ELR (cell line): ENCODE measurements around the gene B3GNT4.
"Not testable (repeated sequence)": the region's sequence is repeated elsewhere in the genome, so short reads cannot be mapped to it uniquely, and the experiment has no call there.

Experiments used
- DNase-seq: peaks from one replicate; pipeline ENCODE4 v3.0.0-alpha.2; 2015; ENCODE audit warnings: low read depth

Gene B3GNT4

GRCh38 chr12:122216445-122216844 lies 12.9 kb downstream of the B3GNT4 start:
- no peak for DNase-seq

DNA sequence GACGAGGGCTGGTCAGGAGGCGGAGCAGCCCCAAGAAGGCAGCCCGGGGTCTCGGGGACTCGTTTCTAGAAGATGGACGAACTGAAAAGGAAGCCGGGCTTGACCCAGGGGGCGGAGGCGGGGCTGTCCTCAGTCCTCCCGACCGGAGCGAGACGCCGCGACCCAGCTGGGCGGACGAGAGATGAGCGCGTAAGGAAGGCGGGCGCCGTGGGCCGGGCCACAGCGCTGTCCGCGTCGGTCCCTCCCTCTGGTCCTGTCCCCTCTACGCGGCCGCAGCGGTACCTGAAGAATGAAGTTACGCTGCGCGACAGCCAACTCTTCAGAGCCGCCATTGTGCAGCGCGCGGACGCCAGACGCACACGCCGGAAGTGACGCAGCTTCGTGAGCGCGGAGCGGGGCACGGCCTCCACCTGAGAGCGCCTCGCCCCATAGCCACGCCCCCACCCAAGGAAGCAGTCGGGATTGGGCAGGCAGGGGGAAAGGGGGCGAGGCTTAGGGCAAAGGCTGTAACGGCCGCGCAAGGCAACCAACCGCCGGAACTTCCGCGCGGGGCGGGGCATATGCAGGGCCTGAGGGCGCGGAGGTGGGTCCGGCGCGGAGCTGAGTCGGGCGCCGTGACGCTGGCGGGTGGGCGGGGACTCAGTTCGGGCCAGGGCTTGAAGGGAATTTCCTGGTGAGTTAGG lies 22.3 kb downstream of the B3GNT4 start, which contains the start of gene DIABLO:
DIABLO (minus strand) TSS at position 370 of the 683 bp plus-strand sequence; CDS start at position 332, 38 bp downstream.
- DNase-seq, result peak; percentile 99

- DNase-seq, result no peak
Measured at GRCh38 chr12:122226366-122227125, 23.0 kb downstream of the B3GNT4 start.

GRCh38 chr12:122227341-122227740 lies 23.8 kb downstream of the B3GNT4 start:
- no peak for DNase-seq

DNA sequence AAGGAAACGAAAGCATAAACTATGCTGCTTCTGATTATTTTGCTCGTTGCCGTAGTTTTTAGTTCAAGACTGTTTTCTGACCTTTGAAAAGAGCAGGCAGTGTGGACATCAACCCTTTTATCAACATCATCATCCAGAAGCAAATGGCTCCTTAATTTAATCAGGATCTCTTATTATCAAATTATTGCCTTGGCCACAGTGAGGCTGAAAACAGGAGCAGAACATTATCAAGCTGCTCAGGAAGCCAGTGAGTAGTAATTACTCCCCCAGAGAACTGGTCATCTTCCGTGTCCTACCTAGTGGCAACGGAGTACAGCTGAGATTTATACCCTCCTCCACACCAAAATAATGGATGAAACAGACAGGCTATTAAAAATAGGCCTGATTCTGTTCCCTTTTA lies 24.6 kb downstream of the B3GNT4 start:
- DNase-seq, result no peak

DNA sequence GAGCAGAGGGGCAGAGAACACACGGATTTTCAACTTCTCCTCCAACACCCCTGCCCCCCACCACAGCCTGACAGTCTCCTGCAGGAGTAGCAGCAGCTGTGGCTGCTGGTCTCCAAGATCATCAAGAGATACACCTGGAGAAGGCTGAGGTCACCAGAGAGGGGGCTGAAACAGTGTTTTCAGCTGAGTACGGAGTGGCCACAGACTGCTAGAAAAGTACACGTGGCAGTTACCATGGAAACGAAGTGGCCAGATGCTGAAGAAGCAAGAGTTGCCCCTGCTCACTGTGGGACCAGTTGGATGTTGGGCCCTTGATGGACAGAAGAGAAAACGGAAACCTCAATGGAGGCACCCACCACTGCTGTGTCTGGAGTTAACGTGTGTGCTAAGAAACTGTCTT lies 27.3 kb downstream of the B3GNT4 start:
- DNase-seq, result no peak

GRCh38 chr12:122232691-122233090 lies 29.2 kb downstream of the B3GNT4 start:
- DNase-seq, result no peak

- DNase-seq, result no peak
Measured at GRCh38 chr12:122235741-122236140, 32.2 kb downstream of the B3GNT4 start.

- no peak for DNase-seq
Measured at GRCh38 chr12:122238861-122239260, 35.4 kb downstream of the B3GNT4 start.

DNA sequence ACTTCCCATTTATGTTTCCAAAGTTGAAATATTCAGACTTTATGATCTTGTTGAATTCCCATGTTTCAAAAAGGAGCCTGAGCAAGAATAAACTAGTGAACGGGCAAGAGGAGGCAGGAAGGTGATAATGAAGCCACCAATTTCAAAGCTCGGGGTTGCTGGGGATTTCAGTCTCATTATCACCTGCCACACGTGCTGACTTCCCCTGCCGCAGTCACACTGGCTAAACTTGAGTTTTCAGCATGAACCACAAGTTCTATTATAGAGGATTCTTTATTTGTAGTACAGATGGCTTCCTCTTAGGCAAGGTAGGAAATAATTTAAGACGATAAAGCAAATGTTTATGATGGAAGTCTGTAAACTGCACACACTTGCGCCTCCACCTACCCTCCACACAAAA lies 40.5 kb downstream of the B3GNT4 start:
- no peak for DNase-seq

DNA sequence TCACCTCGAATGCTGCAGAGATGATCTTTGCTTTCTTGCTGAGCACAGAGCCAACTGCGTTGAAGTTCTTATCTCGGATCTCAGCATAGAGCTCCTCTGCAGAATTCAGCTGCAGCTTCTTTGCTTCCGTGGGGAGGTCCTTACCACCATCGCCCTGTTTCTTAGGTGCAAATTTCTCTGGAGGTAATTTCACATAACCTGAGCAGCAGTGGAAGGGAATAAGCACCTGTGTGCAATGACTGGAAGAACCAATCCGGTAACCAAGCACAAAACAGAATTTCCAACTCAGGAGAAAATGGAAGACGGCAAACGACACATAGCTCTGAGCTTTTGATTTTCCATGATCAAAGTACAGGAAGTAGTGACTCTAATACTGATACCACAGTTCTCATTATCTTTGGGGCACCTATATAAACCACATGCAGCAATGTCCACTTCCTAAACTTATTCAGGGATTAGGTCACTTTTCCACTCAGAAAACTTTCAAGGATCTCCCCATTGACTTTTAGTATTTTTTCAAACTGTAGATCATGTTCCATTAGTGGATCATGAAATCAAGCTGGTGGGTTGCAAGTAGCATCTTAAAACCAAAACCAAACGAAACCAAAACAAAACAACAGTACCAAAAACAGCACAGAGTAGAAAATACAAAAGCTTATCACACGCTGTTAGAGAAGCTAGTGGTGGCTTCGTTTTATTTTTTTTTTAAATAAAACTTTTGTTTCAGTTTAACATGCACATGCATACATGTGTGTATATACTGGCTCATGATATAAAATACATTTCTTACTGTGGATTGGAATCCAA lies 41.3 kb downstream of the B3GNT4 start:
- no peak for DNase-seq

DNA sequence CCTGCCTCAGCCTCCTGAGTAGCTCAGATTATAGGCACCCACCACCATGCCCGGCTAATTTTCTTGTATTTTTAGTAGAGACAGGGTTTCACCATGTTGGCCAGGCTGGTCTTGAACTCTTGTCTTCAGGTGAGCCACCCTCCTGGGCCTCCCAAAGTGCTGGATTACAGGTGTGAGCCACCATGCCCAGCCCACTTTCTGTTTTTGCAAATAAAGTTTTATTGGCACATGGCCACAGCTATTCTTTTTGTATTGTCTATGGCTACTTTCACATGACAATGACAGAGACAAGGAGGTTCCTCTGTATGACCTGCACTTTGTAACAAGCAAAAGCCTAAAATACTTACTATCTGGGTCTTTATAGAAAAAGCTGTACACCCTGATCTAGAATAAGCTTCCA lies 42.0 kb downstream of the B3GNT4 start:
- no peak for DNase-seq

- DNase-seq, result no peak
Measured at GRCh38 chr12:122250047-122250446, 46.5 kb downstream of the B3GNT4 start.

GRCh38 chr12:122250536-122250935 lies 47.0 kb downstream of the B3GNT4 start:
- DNase-seq, result no peak

GRCh38 chr12:122258462-122258861 lies 55.0 kb downstream of the B3GNT4 start:
- DNase-seq, result not testable (repeated sequence)
